K562 (cell line): Measurements from ENCODE around the gene MAPKAPK2.

ENCODE experiments used
- FOXK1 ChIP-seq: sonication (generic); formaldehyde crosslinking; IDR thresholded peaks from 2 replicates; pipeline ENCODE4 v1.8.0; 2022; ENCODE audit warnings: missing genetic modification reagents, mild to moderate bottlenecking, borderline replicate concordance
- TARDBP ChIP-seq: fragments of 450-650 bp; IDR thresholded peaks from 2 replicates; pipeline ENCODE4 v1.6.1; 2016
- ZNF589 ChIP-seq: fragments of 200-800 bp; sonication (Bioruptor generic); IDR thresholded peaks from 2 replicates; pipeline ENCODE4 v1.6.1; 2016; ENCODE audit warnings: low read depth, missing genetic modification characterization, missing compliant biosample characterization

DNA sequence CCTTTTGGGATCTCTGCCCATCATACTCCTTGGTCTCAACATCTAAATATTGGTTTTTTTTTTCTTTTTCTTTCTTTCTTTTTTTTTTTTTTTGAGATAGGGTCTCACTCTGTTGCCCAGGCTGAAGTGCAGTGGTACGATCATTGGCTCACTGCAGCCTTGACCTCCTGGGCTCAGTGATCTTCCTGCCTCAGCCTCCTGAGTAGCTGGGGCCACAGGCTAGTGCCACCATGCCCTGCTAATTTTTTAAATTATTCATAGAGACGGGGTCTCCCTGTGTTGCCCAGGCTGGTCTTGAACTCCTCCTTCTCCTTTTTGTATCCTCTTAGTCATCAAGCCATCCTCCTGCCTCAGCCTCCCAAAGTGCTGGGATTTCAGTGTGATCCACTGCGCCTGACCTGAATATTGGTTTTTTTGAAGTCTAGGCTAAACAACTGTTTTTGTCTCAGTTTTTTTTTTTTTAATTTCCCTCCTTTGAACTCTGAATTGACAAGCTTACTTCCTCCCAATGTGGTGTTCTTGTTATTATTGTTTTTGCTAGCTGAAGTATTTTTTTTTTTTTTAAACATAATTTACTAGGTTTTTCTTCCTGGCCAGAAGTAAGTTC, 30.9 kb downstream of the MAPKAPK2 start:
- TF ChIP-seq ZNF589 (CRISPR knock-in tag), result no peak
- TF ChIP-seq TARDBP, result no peak
- no peak for TF ChIP-seq FOXK1 (CRISPR knock-in tag)
